ENCODE results near the gene ELMOD3.

Gene ELMOD3

GRCh38 chr2:85420536-85421259, 66.1 kb downstream of the ELMOD3 start:
- in situ Hi-C loops (cut with MboI; ENCODE audit: low sequenced_read_pairs): no loop called here

- in situ Hi-C loops (cut with MboI; ENCODE audit: low sequenced_read_pairs): no loop called here
Measured at GRCh38 chr2:85421260-85422071, 66.9 kb downstream of the ELMOD3 start.

GRCh38 chr2:85422072-85422457, 67.5 kb downstream of the ELMOD3 start:
- in situ Hi-C loops (cut with MboI; ENCODE audit: low sequenced_read_pairs): no loop called here

- in situ Hi-C loops (cut with MboI; ENCODE audit: low sequenced_read_pairs): no loop called here
Measured at GRCh38 chr2:85423525-85423924, 69.0 kb downstream of the ELMOD3 start.

GRCh38 chr2:85425588-85425987, 71.0 kb downstream of the ELMOD3 start:
- in situ Hi-C loops (cut with MboI; ENCODE audit: low sequenced_read_pairs): no loop called here

- in situ Hi-C loops (cut with MboI; ENCODE audit: low sequenced_read_pairs): no loop called here
Measured at GRCh38 chr2:85427300-85427835, 72.8 kb downstream of the ELMOD3 start.

GRCh38 chr2:85428343-85428881, 73.8 kb downstream of the ELMOD3 start:
- in situ Hi-C loops (cut with MboI; ENCODE audit: low sequenced_read_pairs): no loop called here

- in situ Hi-C loops (cut with MboI; ENCODE audit: low sequenced_read_pairs): no loop called here
Measured at GRCh38 chr2:85429213-85429923, 74.8 kb downstream of the ELMOD3 start.

GRCh38 chr2:85429924-85430289, 75.3 kb downstream of the ELMOD3 start:
- in situ Hi-C loops (cut with MboI; ENCODE audit: low sequenced_read_pairs): no loop called here

GRCh38 chr2:85430752-85431569, 76.4 kb downstream of the ELMOD3 start:
- in situ Hi-C loops (cut with MboI; ENCODE audit: low sequenced_read_pairs): no loop called here

GRCh38 chr2:85431570-85432205, 77.1 kb downstream of the ELMOD3 start:
- in situ Hi-C loops (cut with MboI; ENCODE audit: low sequenced_read_pairs): no loop called here

GRCh38 chr2:85433511-85434089, 79.0 kb downstream of the ELMOD3 start:
- in situ Hi-C loops (cut with MboI; ENCODE audit: low sequenced_read_pairs): no loop called here

- in situ Hi-C loops (cut with MboI; ENCODE audit: low sequenced_read_pairs): no loop called here
Measured at GRCh38 chr2:85434696-85435095, 80.1 kb downstream of the ELMOD3 start.

- in situ Hi-C loops (cut with MboI; ENCODE audit: low sequenced_read_pairs): no loop called here
Measured at GRCh38 chr2:85435220-85435958, 80.8 kb downstream of the ELMOD3 start.

- in situ Hi-C loops (cut with MboI; ENCODE audit: low sequenced_read_pairs): no loop called here
Measured at GRCh38 chr2:85435981-85436835, 81.6 kb downstream of the ELMOD3 start.

- in situ Hi-C loops (cut with MboI; ENCODE audit: low sequenced_read_pairs): no loop called here
Measured at GRCh38 chr2:85436836-85437487, 82.4 kb downstream of the ELMOD3 start.

GRCh38 chr2:85437488-85438200, 83.1 kb downstream of the ELMOD3 start:
- in situ Hi-C loops (cut with MboI; ENCODE audit: low sequenced_read_pairs): no loop called here
